ENCODE data around the gene RNASE8.

RNASE8 gene

DNA sequence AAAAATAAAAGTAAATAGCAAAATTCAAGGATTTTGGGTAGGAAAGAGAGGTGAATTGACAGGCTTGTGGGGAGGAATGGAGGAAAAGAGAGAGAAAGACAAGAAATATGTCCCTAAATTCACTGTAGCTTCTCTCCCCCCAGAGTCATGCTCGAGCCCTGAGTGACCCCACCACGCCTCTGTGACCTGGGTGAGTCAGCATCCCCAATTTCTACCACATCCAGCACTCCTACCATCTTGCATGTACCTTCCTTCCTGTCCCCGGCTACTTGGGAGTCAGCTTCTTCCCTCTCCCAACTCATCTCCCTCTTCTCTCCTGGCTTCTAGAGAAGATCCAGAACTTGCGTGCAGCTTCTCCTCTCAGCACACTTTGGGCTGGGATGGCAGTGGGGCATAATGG, 31.1 kb downstream of the RNASE8 start:
- in situ Hi-C loops (cut with HindIII; ENCODE audit: low pct_unique_long_range_greater_than_20kb, low sequenced_read_pairs) = no loop called here
- no peak for DNase-seq (ENCODE audit: low read depth in 1 of 2, low spot score in 1 of 2)
- no peak for TF ChIP-seq JUND (IDR thresholded peaks at IDR 0.05; ENCODE audit: low read depth)

- no peak for TF ChIP-seq JUND (IDR thresholded peaks at IDR 0.05; ENCODE audit: low read depth)
- in situ Hi-C loops (cut with HindIII; ENCODE audit: low pct_unique_long_range_greater_than_20kb, low sequenced_read_pairs) = no loop called here
- DNase-seq (ENCODE audit: low read depth in 1 of 2, low spot score in 1 of 2) = no peak
Measured at GRCh38 chr14:21089271-21089670, 31.6 kb downstream of the RNASE8 start.

DNA sequence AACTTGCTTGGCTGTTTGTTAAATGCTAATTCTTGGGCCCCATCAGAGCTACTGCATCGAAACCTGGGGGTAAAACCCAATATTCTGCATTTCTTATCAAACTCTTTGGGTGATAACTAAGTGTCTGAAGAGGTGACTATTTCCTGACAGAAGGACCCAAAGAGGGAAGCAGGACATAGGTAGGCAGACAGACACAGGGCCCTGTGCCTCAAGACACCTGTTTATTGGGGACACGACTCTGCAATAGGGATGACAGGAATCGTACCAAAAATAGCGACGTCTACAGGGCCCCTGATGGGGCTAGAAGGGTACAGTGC, 32.2 kb downstream of the RNASE8 start:
- no peak for TF ChIP-seq JUND (IDR thresholded peaks at IDR 0.05; ENCODE audit: low read depth)
- DNase-seq (ENCODE audit: low read depth in 1 of 2, low spot score in 1 of 2) = no peak
- in situ Hi-C loops (cut with HindIII; ENCODE audit: low pct_unique_long_range_greater_than_20kb, low sequenced_read_pairs) = no loop called here

GRCh38 chr14:21090194-21090939, 32.7 kb downstream of the RNASE8 start:
- DNase-seq (ENCODE audit: low read depth in 1 of 2, low spot score in 1 of 2) = no peak
- in situ Hi-C loops (cut with HindIII; ENCODE audit: low pct_unique_long_range_greater_than_20kb, low sequenced_read_pairs) = no loop called here
- TF ChIP-seq JUND (IDR thresholded peaks at IDR 0.05; ENCODE audit: low read depth) = no peak

DNA sequence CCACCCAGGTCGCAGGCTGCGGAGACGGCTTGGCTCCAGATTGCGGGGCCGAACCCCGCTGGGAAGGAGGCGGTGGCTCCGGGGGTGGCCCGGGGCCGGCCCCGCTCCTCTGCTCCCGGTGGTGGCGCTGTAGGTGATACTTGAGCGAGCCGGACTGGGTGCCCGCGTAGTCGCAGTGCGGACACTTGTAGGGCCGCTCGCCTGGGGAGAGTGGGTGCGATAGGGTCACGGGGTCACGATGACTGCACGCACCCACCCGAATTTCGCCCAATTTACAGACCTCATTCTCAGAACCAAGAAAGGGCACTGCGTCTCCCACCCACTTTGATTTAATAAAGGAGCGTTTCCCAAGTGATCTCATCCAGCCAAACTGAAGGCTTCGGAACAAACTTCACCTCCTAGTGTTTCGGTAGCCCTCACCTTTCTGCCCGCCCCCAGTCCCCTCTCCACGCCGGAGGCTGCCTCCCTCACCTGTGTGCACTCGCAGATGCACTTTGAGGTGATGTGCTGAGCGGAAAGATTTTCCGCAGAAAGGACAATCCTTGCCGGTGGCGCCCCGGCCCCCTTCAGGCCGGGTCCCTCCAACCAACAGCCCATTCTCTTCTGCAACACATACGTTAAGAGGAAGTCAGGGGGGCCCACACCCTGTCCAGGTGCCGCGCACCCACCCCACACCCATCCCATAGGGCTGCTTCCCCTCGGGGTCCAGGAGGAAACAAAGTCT, 33.5 kb downstream of the RNASE8 start:
- in situ Hi-C loops (cut with HindIII; ENCODE audit: low pct_unique_long_range_greater_than_20kb, low sequenced_read_pairs) = no loop called here
- no peak for TF ChIP-seq JUND (IDR thresholded peaks at IDR 0.05; ENCODE audit: low read depth)

DNA sequence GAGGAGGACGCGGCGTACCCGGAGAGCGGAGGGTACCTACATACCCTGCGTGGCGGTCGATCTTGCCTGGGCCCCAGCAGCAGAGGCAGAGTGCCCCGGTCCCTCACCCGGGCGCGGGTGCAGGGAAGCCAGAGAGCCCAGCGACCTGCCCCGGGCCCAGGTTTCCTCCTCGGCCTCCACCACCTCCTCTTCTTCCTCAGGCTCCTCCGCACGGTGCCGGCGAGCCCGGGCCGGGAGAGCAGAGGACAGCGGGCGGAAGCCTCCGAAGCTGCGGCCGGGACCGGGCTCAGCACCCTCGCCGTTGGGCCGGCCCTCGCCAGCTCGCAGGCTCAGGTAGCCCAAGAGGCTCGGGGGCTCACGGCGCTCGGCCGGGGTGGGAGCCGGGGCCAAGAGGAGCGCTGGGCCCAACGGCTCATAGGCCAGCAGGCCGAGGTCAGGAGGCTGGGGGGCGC, 34.2 kb downstream of the RNASE8 start:
- no peak for DNase-seq (ENCODE audit: low read depth in 1 of 2, low spot score in 1 of 2)
- no peak for TF ChIP-seq JUND (IDR thresholded peaks at IDR 0.05; ENCODE audit: low read depth)
- in situ Hi-C loops (cut with HindIII; ENCODE audit: low pct_unique_long_range_greater_than_20kb, low sequenced_read_pairs) = no loop called here

More for the DNA sequence above, 33.5 kb downstream of the RNASE8 start:
- no peak for DNase-seq (ENCODE audit: low read depth in 1 of 2, low spot score in 1 of 2)

DNA sequence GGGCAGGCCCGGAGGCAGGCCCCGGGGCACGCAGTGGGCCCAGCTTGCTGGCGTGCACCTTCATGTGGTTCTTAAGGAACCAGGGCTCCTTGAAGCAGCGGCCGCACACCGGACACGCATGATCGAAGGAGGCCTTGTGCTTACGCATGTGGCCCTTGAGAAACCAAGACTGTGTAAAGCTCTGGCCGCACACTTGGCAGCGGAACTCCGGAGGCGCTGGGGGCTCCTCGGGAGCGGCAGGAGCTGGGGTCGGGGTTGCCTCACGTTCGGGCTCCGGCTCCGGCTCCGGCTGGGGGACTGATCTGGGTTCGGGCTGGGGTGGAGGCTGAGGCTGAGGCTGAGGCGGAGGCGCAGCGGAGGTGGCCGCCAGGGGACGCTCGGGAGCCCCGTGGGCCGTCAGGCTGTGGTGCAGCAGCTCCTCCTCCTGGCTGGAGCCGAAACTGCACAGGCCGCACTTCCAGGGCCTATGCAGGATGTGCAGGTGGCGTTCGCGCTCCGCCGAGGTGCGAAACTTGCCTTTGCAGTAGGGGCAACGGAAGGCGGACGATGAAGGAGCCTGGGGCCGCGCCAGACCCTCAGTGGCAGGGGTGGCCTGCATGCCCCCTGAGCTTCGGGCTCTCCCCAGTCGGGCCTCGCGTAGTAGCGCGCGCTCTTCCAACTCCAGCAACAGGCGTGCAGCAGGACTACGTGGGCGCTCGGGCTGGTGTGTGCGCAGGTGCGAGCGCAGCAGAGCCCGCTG, 34.8 kb downstream of the RNASE8 start:
- in situ Hi-C loops (cut with HindIII; ENCODE audit: low pct_unique_long_range_greater_than_20kb, low sequenced_read_pairs) = no loop called here
- no peak for TF ChIP-seq JUND (IDR thresholded peaks at IDR 0.05; ENCODE audit: low read depth)
- peak; percentile 71 to 79 for DNase-seq (ENCODE audit: low read depth in 1 of 2, low spot score in 1 of 2)

- DNase-seq (ENCODE audit: low read depth in 1 of 2, low spot score in 1 of 2) = no peak
- no peak for TF ChIP-seq JUND (IDR thresholded peaks at IDR 0.05; ENCODE audit: low read depth)
- in situ Hi-C loops (cut with HindIII; ENCODE audit: low pct_unique_long_range_greater_than_20kb, low sequenced_read_pairs) = no loop called here
Measured at GRCh38 chr14:21093018-21093417, 35.4 kb downstream of the RNASE8 start.

DNA sequence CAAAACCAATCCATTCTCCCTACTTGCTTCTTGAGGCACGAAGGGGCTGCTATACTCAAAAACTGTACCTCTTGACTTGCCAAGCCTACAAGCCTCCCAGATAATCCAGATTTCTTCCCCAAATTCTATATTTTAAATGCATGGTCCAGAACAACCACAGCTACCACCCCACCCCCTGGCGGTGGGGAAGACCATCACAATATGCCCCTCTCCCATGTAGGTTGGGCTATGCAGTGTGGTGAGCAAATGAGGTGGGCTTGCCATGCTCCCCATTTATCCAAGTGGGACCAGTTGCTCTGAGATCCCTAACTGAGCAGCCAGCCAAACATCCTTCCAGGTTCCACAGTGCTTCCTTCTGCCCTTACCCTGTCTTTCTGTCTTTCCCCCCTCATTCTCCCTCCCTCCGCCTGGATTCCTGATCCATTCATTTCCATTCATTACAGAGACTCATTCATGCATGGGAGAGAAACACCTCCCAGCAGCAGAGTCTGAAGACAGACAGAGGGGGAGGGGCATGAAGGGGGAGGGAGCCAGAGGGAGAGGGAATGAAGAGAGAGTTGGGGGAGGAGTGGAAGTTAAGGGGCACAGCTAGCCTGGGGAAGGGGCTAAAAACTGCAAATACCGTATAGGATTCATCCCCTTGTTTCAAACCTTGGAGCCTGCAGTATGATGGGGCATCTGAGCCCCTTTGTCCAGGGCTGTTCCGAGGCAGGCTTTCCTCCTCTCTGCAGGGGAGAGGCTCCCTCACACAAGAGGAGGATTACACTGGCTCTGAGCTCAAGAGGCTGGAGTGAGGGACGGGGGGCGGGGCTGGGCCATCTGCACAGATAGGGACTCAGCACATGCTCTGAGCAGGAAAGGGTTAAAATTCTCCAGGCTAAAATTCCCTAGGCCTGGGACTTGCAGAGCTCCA, 36.4 kb downstream of the RNASE8 start:
- in situ Hi-C loops (cut with HindIII; ENCODE audit: low pct_unique_long_range_greater_than_20kb, low sequenced_read_pairs) = no loop called here
- TF ChIP-seq JUND (IDR thresholded peaks at IDR 0.05; ENCODE audit: low read depth) = no peak
- no peak for DNase-seq (ENCODE audit: low read depth in 1 of 2, low spot score in 1 of 2)

DNA sequence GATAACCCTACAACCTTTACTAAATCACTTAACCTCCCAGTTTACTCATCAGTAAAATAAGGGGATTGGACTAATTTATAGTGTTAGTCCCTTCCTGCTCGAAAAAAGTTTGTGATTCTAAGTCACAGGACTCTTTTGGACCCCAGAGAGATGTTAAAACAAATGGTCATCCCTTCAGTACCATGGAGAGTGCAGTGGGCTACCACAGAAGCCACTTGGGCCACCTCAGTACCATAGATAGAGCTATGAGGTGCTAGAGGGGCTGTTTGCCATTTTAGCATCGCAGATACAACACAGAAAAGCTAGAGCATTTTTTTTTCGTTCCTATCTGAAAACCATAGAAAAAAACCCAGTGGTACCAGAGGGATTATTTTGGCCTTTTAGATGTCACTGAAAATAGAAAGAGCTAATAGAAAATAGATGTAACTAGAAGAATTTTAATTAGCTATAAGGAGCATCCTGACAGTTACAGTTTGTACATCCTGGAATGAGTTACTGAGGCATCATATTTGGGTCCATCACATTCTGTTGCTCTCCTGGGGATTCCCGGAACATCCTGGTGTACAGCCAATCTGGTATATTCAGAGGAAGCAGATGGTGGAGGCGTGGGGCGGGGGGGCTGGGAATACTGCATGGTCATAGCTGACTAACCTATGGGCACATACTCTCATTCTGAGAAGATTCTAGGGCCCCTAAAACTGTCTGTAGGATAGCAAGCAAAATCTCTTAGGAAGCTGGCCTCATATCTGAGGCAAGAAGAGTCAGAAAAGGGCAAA, 38.0 kb downstream of the RNASE8 start:
- in situ Hi-C loops (cut with HindIII; ENCODE audit: low pct_unique_long_range_greater_than_20kb, low sequenced_read_pairs) = no loop called here
- no peak for TF ChIP-seq JUND (IDR thresholded peaks at IDR 0.05; ENCODE audit: low read depth)
- no peak for DNase-seq (ENCODE audit: low read depth in 1 of 2, low spot score in 1 of 2)

- TF ChIP-seq JUND (IDR thresholded peaks at IDR 0.05; ENCODE audit: low read depth) = no peak
- no peak for DNase-seq (ENCODE audit: low read depth in 1 of 2, low spot score in 1 of 2)
- in situ Hi-C loops (cut with HindIII; ENCODE audit: low pct_unique_long_range_greater_than_20kb, low sequenced_read_pairs) = no loop called here
Measured at GRCh38 chr14:21096438-21096837, 38.8 kb downstream of the RNASE8 start.

Data from T47D (cell line).